DND-41 (cell line): ENCODE measurements around the gene THEM4.

ENCODE experiments used
- ATAC-seq: fragments of 200-7000 bp; cut with Tn5 transposase; 3 replicates; pipeline ENCODE4 v1.9.1; 2021; ENCODE audit warnings: low read depth; ENCODE audit not compliant: insufficient read depth
- DNase-seq: peaks from one replicate; pipeline ENCODE4 v3.0.0-alpha.2; 2020
- H2AFZ ChIP-seq: 2 replicates; pipeline ENCODE4 v1.6.0; 2012; ENCODE audit warnings: low read depth, low read length
- H3K27ac ChIP-seq: 2 replicates; pipeline ENCODE4 v1.5.1; 2012; ENCODE audit warnings: low read length, inconsistent platforms
- H3K27me3 ChIP-seq: fragments of 200-600 bp; sonication (generic); 2 replicates; pipeline ENCODE4 v1.6.0; 2012; ENCODE audit warnings: low read length, mild to moderate bottlenecking, inconsistent platforms; ENCODE audit not compliant: insufficient read depth, poor library complexity
- H3K36me3 ChIP-seq: 2 replicates; pipeline ENCODE4 v1.5.1; 2012; ENCODE audit warnings: low read length, inconsistent platforms; ENCODE audit not compliant: insufficient read depth
- H3K4me1 ChIP-seq: 2 replicates; pipeline ENCODE4 v1.5.1; 2012; ENCODE audit warnings: mild to moderate bottlenecking, low read length; ENCODE audit not compliant: insufficient read depth
- H3K4me2 ChIP-seq: 2 replicates; pipeline ENCODE4 v1.6.0; 2012; ENCODE audit warnings: mild to moderate bottlenecking, moderate library complexity, low read length, inconsistent platforms; ENCODE audit not compliant: insufficient read depth
- H3K4me3 ChIP-seq, 2 experiments: fragments of 200-600 bp in 1 of 2; shearing (Covaris generic) in 1 of 2; 2 replicates each; pipeline ENCODE4 v1.5.1; 2012 to 2016; ENCODE audit warnings: inconsistent platforms in 2 of 2, low read length in 2 of 2, mild to moderate bottlenecking in 2 of 2, low read depth in 1 of 2, moderate library complexity in 1 of 2
- H3K79me2 ChIP-seq: 2 replicates; pipeline ENCODE4 v1.6.0; 2012; ENCODE audit warnings: low read length, inconsistent platforms; ENCODE audit not compliant: insufficient read depth
- H3K9ac ChIP-seq: 2 replicates; pipeline ENCODE4 v1.6.0; 2012; ENCODE audit warnings: low read depth, mild to moderate bottlenecking, inconsistent platforms, low read length, moderate library complexity
- H3K9me3 ChIP-seq: 2 replicates; pipeline ENCODE4 v1.5.1; 2012; ENCODE audit warnings: low read length, moderate library complexity, mild to moderate bottlenecking, inconsistent platforms; ENCODE audit not compliant: insufficient read depth, severe bottlenecking
- H4K20me1 ChIP-seq: 2 replicates; pipeline ENCODE4 v1.6.0; 2012; ENCODE audit warnings: low read length; ENCODE audit not compliant: insufficient read depth
- EZH2 ChIP-seq: IDR thresholded peaks from 3 replicates; pipeline ENCODE4 v1.6.1; 2012; ENCODE audit warnings: borderline replicate concordance, low read depth, mild to moderate bottlenecking, moderate library complexity, low read length, inconsistent platforms; ENCODE audit not compliant: severe bottlenecking
- TF ChIP-seq, protein P1 (sequence below): IDR thresholded peaks from 2 replicates; pipeline ENCODE4 v1.5.1; 2012; ENCODE audit warnings: borderline replicate concordance, low read length, moderate library complexity, mild to moderate bottlenecking; ENCODE audit not compliant: poor library complexity, severe bottlenecking; ENCODE audit errors: extremely low read depth

THEM4 gene

DNA sequence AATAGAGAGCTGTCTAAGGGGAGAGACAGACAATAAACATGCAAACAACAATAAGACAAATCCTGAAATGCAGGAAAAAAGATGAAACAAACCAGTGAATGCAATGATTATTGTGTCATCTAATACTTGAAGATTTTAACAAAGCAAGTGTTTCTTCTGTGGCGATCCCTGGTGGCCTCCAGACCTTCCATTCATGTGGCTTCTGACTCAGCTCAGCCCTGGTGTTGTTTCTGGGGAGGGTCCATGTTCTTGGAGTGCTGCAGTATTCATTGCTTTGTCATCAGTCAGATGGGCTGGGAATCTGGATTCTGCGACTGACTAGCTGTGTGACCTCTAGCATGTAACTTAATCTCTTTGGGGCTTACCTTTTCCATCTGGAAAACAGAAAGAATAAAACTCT, 68.2 kb downstream of the THEM4 start:
- H3K9me3 ChIP-seq, result no peaks in the 10 kb centered on the region
- H4K20me1 ChIP-seq, result no peaks in the 10 kb centered on the region
- no peak overlapping the region for H2AFZ ChIP-seq
- no peaks in the 10 kb centered on the region for H3K36me3 ChIP-seq
- H3K79me2 ChIP-seq, result no peaks in the 10 kb centered on the region
- no peak overlapping the region for H3K9ac ChIP-seq
- no peak overlapping the region for H3K27ac ChIP-seq
- H3K4me1 ChIP-seq, result peaks cover 17% of the 10 kb centered on the region
- no peak overlapping the region for H3K4me3 ChIP-seq
- ATAC-seq (no peak), DNase-seq (no peak)
- no peak overlapping the region for H3K4me2 ChIP-seq
- TF ChIP-seq, protein P1, sequence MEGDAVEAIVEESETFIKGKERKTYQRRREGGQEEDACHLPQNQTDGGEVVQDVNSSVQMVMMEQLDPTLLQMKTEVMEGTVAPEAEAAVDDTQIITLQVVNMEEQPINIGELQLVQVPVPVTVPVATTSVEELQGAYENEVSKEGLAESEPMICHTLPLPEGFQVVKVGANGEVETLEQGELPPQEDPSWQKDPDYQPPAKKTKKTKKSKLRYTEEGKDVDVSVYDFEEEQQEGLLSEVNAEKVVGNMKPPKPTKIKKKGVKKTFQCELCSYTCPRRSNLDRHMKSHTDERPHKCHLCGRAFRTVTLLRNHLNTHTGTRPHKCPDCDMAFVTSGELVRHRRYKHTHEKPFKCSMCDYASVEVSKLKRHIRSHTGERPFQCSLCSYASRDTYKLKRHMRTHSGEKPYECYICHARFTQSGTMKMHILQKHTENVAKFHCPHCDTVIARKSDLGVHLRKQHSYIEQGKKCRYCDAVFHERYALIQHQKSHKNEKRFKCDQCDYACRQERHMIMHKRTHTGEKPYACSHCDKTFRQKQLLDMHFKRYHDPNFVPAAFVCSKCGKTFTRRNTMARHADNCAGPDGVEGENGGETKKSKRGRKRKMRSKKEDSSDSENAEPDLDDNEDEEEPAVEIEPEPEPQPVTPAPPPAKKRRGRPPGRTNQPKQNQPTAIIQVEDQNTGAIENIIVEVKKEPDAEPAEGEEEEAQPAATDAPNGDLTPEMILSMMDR, result no peak
- TF ChIP-seq EZH2, result no peak
- H3K27me3 ChIP-seq, result no peaks in the 10 kb centered on the region

DNA sequence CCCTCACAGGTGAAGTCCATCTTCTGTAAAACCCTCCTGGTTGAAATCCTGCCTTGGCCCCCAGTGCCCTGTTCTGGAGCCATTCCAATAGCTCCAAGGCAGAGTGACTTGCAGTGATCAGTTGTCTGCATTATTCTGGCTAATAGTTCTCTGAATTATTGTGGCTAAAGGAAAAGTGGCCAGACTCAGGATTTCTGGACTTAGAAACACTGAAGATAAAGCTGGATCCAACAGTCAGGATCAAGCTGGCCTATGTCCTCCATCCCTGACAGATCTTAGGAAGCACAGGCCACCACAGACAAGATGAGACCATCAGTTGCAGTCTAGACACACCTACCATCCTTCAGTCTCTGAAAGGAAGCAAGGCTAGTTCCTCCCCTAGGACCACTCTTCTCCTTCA, 68.9 kb downstream of the THEM4 start:
- TF ChIP-seq EZH2, result no peak
- TF ChIP-seq, protein P1, result no peak
- Histone ChIP-seq H4K20me1 (no peaks in the 10 kb centered on the region), H3K27ac (no peak overlapping the region), H3K27me3 (no peaks in the 10 kb centered on the region), H3K79me2 (no peaks in the 10 kb centered on the region), H3K4me2 (no peak overlapping the region), H3K4me1 (peaks cover 23% of the 10 kb centered on the region), H3K4me3 (no peak overlapping the region), H3K9ac (no peak overlapping the region), H2AFZ (no peak overlapping the region), H3K36me3 (no peaks in the 10 kb centered on the region), H3K9me3 (no peaks in the 10 kb centered on the region)
- ATAC-seq (no peak), DNase-seq (no peak)

DNA sequence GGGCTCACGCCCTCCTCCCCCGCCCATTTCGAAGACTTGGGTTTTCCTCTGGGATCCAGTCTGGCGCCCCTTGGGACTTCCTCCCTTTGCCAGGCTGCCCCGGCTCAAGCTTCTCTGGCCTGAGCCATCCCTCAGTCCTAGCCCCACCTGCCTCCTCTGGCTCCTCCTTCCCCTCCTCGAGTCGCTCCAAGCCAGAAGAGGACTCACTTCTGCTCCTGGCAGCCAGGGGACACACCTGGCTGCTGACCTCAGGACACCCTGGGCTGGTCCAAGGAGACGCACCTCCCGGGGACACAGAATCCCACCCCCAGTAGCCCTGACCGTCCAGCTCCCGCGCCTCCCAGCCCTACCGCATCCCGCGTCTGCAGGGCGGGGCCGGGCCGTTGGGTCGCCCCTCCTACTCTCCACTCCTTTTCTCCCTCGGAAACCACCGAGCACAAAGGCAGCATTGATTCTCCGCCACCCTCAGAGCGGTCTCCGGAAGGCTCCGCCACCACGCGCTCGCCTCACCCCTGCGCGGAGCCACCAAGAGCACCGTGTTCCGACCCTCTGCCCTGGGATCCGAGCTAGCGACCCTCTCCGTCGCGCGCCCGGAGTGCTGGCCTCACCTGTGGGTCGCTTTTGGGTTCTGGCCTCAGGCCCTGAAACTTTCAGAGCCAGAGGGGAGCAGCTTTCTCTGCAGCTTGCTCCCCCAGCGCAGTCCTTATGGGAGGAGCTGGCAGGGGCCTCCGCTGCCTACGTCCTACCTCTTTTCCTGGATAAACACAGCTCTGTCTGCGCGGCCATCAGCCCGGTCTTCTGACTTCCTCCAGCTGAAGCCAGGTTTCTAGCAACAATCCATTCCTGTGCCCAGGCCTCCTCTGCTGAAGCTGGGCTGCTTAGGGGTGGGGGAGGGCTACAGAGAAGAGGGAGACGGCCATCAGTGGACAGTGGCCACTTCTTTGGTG, 69.6 kb downstream of the THEM4 start, which contains the start of gene C2CD4D:
TSS of gene C2CD4D (minus strand) at position 364 of the 947 bp plus-strand sequence. CDS start 831 bp downstream, outside the sequence.
- ATAC-seq, result no peak
- Histone ChIP-seq H3K4me1 (peaks cover 23% of the 10 kb centered on the region), H2AFZ (no peak within 1 kb of the TSS), H3K9ac (no peak within 1 kb of the TSS), H3K27ac (no peak within 1 kb of the TSS), H3K9me3 (no peaks in the 10 kb centered on the region), H4K20me1 (no peaks in the 10 kb centered on the region), H3K79me2 (no peaks in the 10 kb centered on the region), H3K4me3 (no peak within 1 kb of the TSS), H3K27me3 (no peaks in the 10 kb centered on the region), H3K36me3 (no peaks in the 10 kb centered on the region), H3K4me2 (no peak within 1 kb of the TSS)
- no peak for DNase-seq
- TF ChIP-seq, protein P1, result no peak
- TF ChIP-seq EZH2, result no peak
